Skeletal muscle tissue (tissue), 4 donors: ENCODE results near the gene UCKL1. TPM values are rescaled to one million over a fixed set of nuclear protein-coding genes. Genes with fewer than 3 reads are reported as not detected.
A peak's percentile ranks its signal among the peaks of the same experiment; 100 is the strongest.

Source experiments
- H3K27ac ChIP-seq: one replicate; pipeline ENCODE4 v1.7.0; 2013; ENCODE audit warnings: mild to moderate bottlenecking, low read depth, low read length, inconsistent platforms
- H3K27me3 ChIP-seq, 3 donors: one replicate each; pipeline ENCODE4 v1.7.0; 2013; ENCODE audit warnings: low read length in 3 of 3; ENCODE audit not compliant: control insufficient read depth in 3 of 3, insufficient read depth in 3 of 3
- H3K36me3 ChIP-seq, 3 donors: one replicate each; pipeline ENCODE4 v1.7.0; 2013; ENCODE audit warnings: low read length in 3 of 3; ENCODE audit not compliant: control insufficient read depth in 3 of 3, insufficient read depth in 3 of 3
- H3K4me1 ChIP-seq, 3 donors: one replicate each; pipeline ENCODE4 v1.7.0; 2013; ENCODE audit warnings: low read length in 3 of 3, mild to moderate bottlenecking in 3 of 3; ENCODE audit not compliant: control insufficient read depth in 3 of 3, insufficient read depth in 3 of 3
- H3K4me3 ChIP-seq, 3 donors: one replicate each; pipeline ENCODE4 v1.7.0; 2013; ENCODE audit warnings: low read length in 3 of 3
- H3K9ac ChIP-seq, 3 donors: one replicate each; pipeline ENCODE4 v1.7.0; 2013; ENCODE audit warnings: low read length in 3 of 3, mild to moderate bottlenecking in 3 of 3, moderate library complexity in 2 of 3, low read depth in 1 of 3
- H3K9me3 ChIP-seq, 3 donors: one replicate each; pipeline ENCODE4 v1.7.0; 2013; ENCODE audit warnings: low read length in 3 of 3; ENCODE audit not compliant: control insufficient read depth in 3 of 3
- total RNA-seq: library from RNA; depleted of rRNA; stranded (reverse); fragments of >200 nt; gene quantifications from one replicate; pipeline ENCODE4 v1.2.3, GENCODE V29; 2014
- donor health status: Osteomylitis.

Gene UCKL1
- total RNA-seq, result 15.7 TPM

GRCh38 chr20:63955827-63956663 lies at the start of gene UCKL1:
Gene UCKL1 (minus strand): TSS chr20:63956416. CDS start chr20:63956372, 44 bp downstream.
- peak within 1 kb of the TSS; percentile 93 for H3K27ac ChIP-seq
- H3K9me3 ChIP-seq, result no peaks in the 10 kb centered on the region
- H3K36me3 ChIP-seq, result peaks cover 4 to 20% (median 10%) of the 10 kb centered on the region in 3 donors
- peak within 1 kb of the TSS; percentile 78 to 96 (median 94) for H3K4me3 ChIP-seq
- peak within 1 kb of the TSS; percentile 95 to 99 (median 98) for H3K9ac ChIP-seq
- no peaks in the 10 kb centered on the region for H3K27me3 ChIP-seq
- H3K4me1 ChIP-seq, result peaks cover 42 to 58% (median 52%) of the 10 kb centered on the region in 3 donors

GRCh38 chr20:64005394-64005793 lies 49.2 kb upstream of the UCKL1 start:
- no peak overlapping the region for H3K4me3 ChIP-seq
- no peak overlapping the region for H3K27ac ChIP-seq
- peaks cover 2 to 6% (median 4%) of the 10 kb centered on the region in 3 donors for H3K4me1 ChIP-seq
- H3K27me3 ChIP-seq, result no peaks in the 10 kb centered on the region
- H3K9me3 ChIP-seq, result no peaks in the 10 kb centered on the region
- peaks cover 44 to 52% (median 46%) of the 10 kb centered on the region in 3 donors for H3K36me3 ChIP-seq
- H3K9ac ChIP-seq, result no peak overlapping the region

GRCh38 chr20:64003960-64004725 lies 47.9 kb upstream of the UCKL1 start:
- H3K36me3 ChIP-seq, result peaks cover 46 to 56% (median 47%) of the 10 kb centered on the region in 3 donors
- H3K9me3 ChIP-seq, result no peaks in the 10 kb centered on the region
- H3K4me3 ChIP-seq, result no peak overlapping the region
- H3K9ac ChIP-seq, result no peak overlapping the region
- H3K4me1 ChIP-seq, result peaks cover 2 to 6% (median 4%) of the 10 kb centered on the region in 3 donors
- no peaks in the 10 kb centered on the region for H3K27me3 ChIP-seq
- no peak overlapping the region for H3K27ac ChIP-seq

GRCh38 chr20:64001607-64002011 lies 45.4 kb upstream of the UCKL1 start:
- Histone ChIP-seq H3K27me3 (no peaks in the 10 kb centered on the region), H3K9me3 (no peaks in the 10 kb centered on the region), H3K36me3 (peaks cover 52 to 65% (median 55%) of the 10 kb centered on the region in 3 donors), H3K27ac (no peak overlapping the region), H3K4me3 (no peak overlapping the region), H3K4me1 (peaks cover 2 to 6% (median 4%) of the 10 kb centered on the region in 3 donors), H3K9ac (no peak overlapping the region)

- Histone ChIP-seq H3K4me3 (no peak overlapping the region), H3K27ac (no peak overlapping the region), H3K9me3 (no peaks in the 10 kb centered on the region), H3K4me1 (peaks cover 2 to 6% (median 4%) of the 10 kb centered on the region in 3 donors), H3K9ac (no peak overlapping the region), H3K27me3 (no peaks in the 10 kb centered on the region), H3K36me3 (peaks cover 57 to 70% (median 60%) of the 10 kb centered on the region in 3 donors)
Observed at GRCh38 chr20:64000906-64001305, 44.7 kb upstream of the UCKL1 start.

- no peak overlapping the region for H3K4me3 ChIP-seq
- peaks cover 0 to 20% (median 16%) of the 10 kb centered on the region in 3 donors for H3K27me3 ChIP-seq
- no peaks in the 10 kb centered on the region for H3K9me3 ChIP-seq
- H3K36me3 ChIP-seq, result peaks cover 28 to 33% (median 33%) of the 10 kb centered on the region in 3 donors
- no peak overlapping the region for H3K9ac ChIP-seq
- H3K27ac ChIP-seq, result no peak overlapping the region
- H3K4me1 ChIP-seq, result peaks cover 25 to 35% (median 33%) of the 10 kb centered on the region in 3 donors
Observed at GRCh38 chr20:63982937-63983336, 26.7 kb upstream of the UCKL1 start.

GRCh38 chr20:63980806-63981728 lies 24.9 kb upstream of the UCKL1 start, which contains the start of gene PRPF6:
Gene PRPF6 (plus strand): TSS chr20:63981132. CDS start chr20:63981246, 114 bp downstream.
- H3K4me1 ChIP-seq, result peaks cover 25 to 35% (median 33%) of the 10 kb centered on the region in 3 donors
- peaks cover 22 to 26% (median 23%) of the 10 kb centered on the region in 3 donors for H3K36me3 ChIP-seq
- H3K27me3 ChIP-seq, result peaks cover 0 to 33% (median 26%) of the 10 kb centered on the region in 3 donors
- peak within 1 kb of the TSS; percentile 85 to 92 (median 89) for H3K9ac ChIP-seq
- peak within 1 kb of the TSS; percentile 83 to 99 (median 98) for H3K4me3 ChIP-seq
- H3K27ac ChIP-seq, result peak within 1 kb of the TSS; percentile 79
- no peaks in the 10 kb centered on the region for H3K9me3 ChIP-seq

GRCh38 chr20:63980317-63980805 lies 24.1 kb upstream of the UCKL1 start:
- Histone ChIP-seq H3K9ac (peak overlapping the region in 2 of 3 donors; percentile 63 to 70), H3K4me3 (peak overlapping the region; percentile 83 to 99 (median 98)), H3K27ac (peak overlapping the region; percentile 79), H3K4me1 (peaks cover 25 to 35% (median 33%) of the 10 kb centered on the region in 3 donors), H3K9me3 (no peaks in the 10 kb centered on the region), H3K36me3 (peaks cover 16 to 22% (median 16%) of the 10 kb centered on the region in 3 donors), H3K27me3 (peaks cover 0 to 33% (median 26%) of the 10 kb centered on the region in 3 donors)
